ENCODE results near the gene BICD2.

DNA sequence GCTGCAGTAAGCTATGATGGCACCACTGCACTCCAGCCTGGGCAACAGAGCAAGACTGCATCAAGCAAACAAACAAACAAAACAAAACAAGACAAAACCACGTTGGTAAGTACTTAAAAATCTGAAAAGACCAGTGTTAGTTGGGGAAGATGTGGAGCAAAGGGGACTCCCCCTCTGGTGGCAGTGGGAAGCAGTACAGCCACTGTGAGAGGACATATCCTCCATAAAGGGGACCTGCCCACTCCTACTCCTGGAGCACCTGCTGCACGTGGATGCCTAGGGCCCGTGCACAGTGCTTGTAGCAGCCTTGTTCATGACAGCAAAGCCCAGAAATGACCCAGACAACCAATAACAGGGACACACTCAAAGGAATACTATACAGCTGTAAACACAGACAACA is 77.7 kb downstream of the BICD2 start:
- TF ChIP-seq, protein P1, sequence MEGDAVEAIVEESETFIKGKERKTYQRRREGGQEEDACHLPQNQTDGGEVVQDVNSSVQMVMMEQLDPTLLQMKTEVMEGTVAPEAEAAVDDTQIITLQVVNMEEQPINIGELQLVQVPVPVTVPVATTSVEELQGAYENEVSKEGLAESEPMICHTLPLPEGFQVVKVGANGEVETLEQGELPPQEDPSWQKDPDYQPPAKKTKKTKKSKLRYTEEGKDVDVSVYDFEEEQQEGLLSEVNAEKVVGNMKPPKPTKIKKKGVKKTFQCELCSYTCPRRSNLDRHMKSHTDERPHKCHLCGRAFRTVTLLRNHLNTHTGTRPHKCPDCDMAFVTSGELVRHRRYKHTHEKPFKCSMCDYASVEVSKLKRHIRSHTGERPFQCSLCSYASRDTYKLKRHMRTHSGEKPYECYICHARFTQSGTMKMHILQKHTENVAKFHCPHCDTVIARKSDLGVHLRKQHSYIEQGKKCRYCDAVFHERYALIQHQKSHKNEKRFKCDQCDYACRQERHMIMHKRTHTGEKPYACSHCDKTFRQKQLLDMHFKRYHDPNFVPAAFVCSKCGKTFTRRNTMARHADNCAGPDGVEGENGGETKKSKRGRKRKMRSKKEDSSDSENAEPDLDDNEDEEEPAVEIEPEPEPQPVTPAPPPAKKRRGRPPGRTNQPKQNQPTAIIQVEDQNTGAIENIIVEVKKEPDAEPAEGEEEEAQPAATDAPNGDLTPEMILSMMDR (IDR thresholded peaks at IDR 0.05) = no peak
- no peak for TF ChIP-seq EZH2 (IDR thresholded peaks at IDR 0.05; ENCODE audit: borderline replicate concordance, insufficient read depth, low read depth, low read length, poor library complexity, severe bottlenecking)
